RCC 7860 (cell line): ENCODE results near the gene TSFM.

Experiments used
- DNase-seq: peaks from one replicate; pipeline ENCODE4 v3.0.0-alpha.2; 2015; ENCODE audit warnings: low spot score
- FAIRE-seq: peaks from 2 replicates; lab custom pipeline; 2012; peaks lifted over from hg19 to GRCh38; lab: Jason Lieb, UNC

TSFM gene

GRCh38 chr12:57829025-57829777 lies 46.6 kb downstream of the TSFM start:
- no peak for DNase-seq
- FAIRE-seq, result no peak

- DNase-seq (no peak), FAIRE-seq (no peak)
Measured at GRCh38 chr12:57830393-57830792, 47.8 kb downstream of the TSFM start.

GRCh38 chr12:57832966-57833365 lies 50.4 kb downstream of the TSFM start:
- FAIRE-seq, result no peak
- peak; percentile 12 for DNase-seq

- no peak for FAIRE-seq
- DNase-seq, result no peak
Measured at GRCh38 chr12:57833672-57834071, 51.1 kb downstream of the TSFM start.

- DNase-seq, result no peak
- FAIRE-seq, result no peak
Measured at GRCh38 chr12:57834086-57834876, 51.7 kb downstream of the TSFM start.

GRCh38 chr12:57835366-57836288 lies 53.0 kb downstream of the TSFM start:
- DNase-seq (no peak), FAIRE-seq (no peak)

GRCh38 chr12:57836442-57837375 lies 54.1 kb downstream of the TSFM start:
- DNase-seq (no peak), FAIRE-seq (no peak)

- FAIRE-seq (no peak), DNase-seq (no peak)
Measured at GRCh38 chr12:57837864-57838562, 55.4 kb downstream of the TSFM start.

- no peak for FAIRE-seq
- no peak for DNase-seq
Measured at GRCh38 chr12:57838594-57839302, 56.2 kb downstream of the TSFM start.

GRCh38 chr12:57839996-57840395 lies 57.4 kb downstream of the TSFM start:
- no peak for DNase-seq
- FAIRE-seq, result no peak

GRCh38 chr12:57840726-57841125 lies 58.1 kb downstream of the TSFM start:
- no peak for DNase-seq
- no peak for FAIRE-seq

- FAIRE-seq (no peak), DNase-seq (no peak)
Measured at GRCh38 chr12:57841445-57841844, 58.9 kb downstream of the TSFM start.

GRCh38 chr12:57842342-57843294 lies 60.0 kb downstream of the TSFM start:
- DNase-seq, result no peak
- FAIRE-seq, result no peak

- DNase-seq, result peak; percentile 49
Measured at GRCh38 chr12:57844709-57845477, 62.3 kb downstream of the TSFM start.

GRCh38 chr12:57845478-57846284 lies 63.1 kb downstream of the TSFM start:
- DNase-seq, result peak; percentile 6
- no peak for FAIRE-seq

More at GRCh38 chr12:57844709-57845477, 62.3 kb downstream of the TSFM start:
- FAIRE-seq, result no peak

- DNase-seq (no peak), FAIRE-seq (no peak)
Measured at GRCh38 chr12:57846285-57846576, 63.6 kb downstream of the TSFM start.
